Left ventricle myocardium inferior (tissue), 1 donor: ENCODE results near the gene INTU. TPM values are rescaled to one million over a fixed set of nuclear protein-coding genes. Genes with fewer than 3 reads are reported as not detected.

Experiments used
- DNase-seq: peaks from one replicate; pipeline ENCODE4 v3.0.0-alpha.2; 2020
- H3K27ac ChIP-seq: fragments of 200-600 bp; replicated peaks from 2 replicates; pipeline ENCODE4 v1.8.0; 2021
- H3K27me3 ChIP-seq: fragments of 200-600 bp; 2 replicates; pipeline ENCODE4 v1.8.0; 2021; ENCODE audit warnings: low read depth
- H3K36me3 ChIP-seq: fragments of 200-600 bp; 2 replicates; pipeline ENCODE4 v1.8.0; 2021
- H3K4me1 ChIP-seq: fragments of 200-600 bp; 2 replicates; pipeline ENCODE4 v1.8.0; 2021
- H3K4me3 ChIP-seq: fragments of 200-600 bp; 2 replicates; pipeline ENCODE4 v1.8.0; 2021; ENCODE audit warnings: mild to moderate bottlenecking, moderate library complexity
- H3K9me3 ChIP-seq: fragments of 200-600 bp; replicated peaks from 2 replicates; pipeline ENCODE4 v1.8.0; 2021
- intact Hi-C: fragments of 100-400 bp; cut with micrococcal nuclease; formaldehyde crosslinking; loops from one replicate; pipeline ENCODE4 v1.11.0; 2022
- total RNA-seq: library from RNA; stranded (reverse); fragmentation: NEBNext Ultra II Directional; extraction: Animal tissue kit (Norgen Biotek cat#: 25700); gene quantifications from one replicate; pipeline ENCODE4 v1.2.1, GENCODE V29; 2021
- TF ChIP-seq, protein P1 (sequence below): fragments of 200-600 bp; IDR thresholded peaks from 2 replicates; pipeline ENCODE4 v1.8.0; 2021; ENCODE audit warnings: antibody characterized with exemption, mild to moderate bottlenecking, borderline replicate concordance
- donor health status: DM: no; HTN: yes; CAD: no; lungs with severe emphysema.

The INTU gene
- total RNA-seq, 1 donor from 2014 or later, result 5.2 TPM

DNA sequence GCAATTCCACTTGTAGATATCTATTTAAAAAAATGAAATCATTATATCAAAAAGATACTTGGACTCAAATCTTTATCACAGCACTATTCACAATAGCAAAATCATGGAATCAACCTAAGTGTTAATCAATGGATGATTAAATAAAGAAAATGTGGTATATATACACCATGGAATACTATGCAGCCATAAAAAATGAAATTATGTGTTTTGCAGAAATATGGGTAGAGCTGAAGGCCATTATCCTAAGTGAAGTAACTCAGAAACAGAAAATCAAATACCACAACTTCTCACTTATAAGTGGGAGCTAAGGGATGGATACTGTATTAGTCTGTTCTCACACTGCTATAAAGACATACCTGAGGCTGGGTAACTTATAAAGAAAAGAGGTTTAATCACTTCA lies 14.3 kb upstream of the INTU start:
- intact Hi-C loops, result no loop called here
- peaks cover 99% of the 10 kb centered on the region for H3K27me3 ChIP-seq

DNA sequence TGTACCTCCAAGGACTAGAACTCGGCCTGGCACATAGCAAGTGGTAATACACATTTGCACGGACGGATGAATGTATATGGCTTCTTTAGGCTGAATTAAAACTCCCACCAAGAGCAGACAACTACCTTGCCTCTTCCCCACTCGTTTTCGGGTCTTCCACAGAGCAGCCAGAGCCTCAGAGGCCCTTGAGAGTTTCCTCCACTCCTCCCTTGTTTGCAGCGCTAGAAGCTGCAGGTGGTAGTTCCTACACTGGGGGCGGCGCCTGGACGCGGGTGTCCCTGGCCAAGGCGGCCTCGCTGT lies 10.2 kb upstream of the INTU start:
- Histone ChIP-seq H3K27me3 (peaks cover 85% of the 10 kb centered on the region), H3K4me3 (peak overlapping the region; percentile 69), H3K27ac (no peak overlapping the region), H3K4me1 (peaks cover 13% of the 10 kb centered on the region), H3K36me3 (no peaks in the 10 kb centered on the region), H3K9me3 (no peaks in the 10 kb centered on the region)
- no peak for DNase-seq
- TF ChIP-seq, protein P1, sequence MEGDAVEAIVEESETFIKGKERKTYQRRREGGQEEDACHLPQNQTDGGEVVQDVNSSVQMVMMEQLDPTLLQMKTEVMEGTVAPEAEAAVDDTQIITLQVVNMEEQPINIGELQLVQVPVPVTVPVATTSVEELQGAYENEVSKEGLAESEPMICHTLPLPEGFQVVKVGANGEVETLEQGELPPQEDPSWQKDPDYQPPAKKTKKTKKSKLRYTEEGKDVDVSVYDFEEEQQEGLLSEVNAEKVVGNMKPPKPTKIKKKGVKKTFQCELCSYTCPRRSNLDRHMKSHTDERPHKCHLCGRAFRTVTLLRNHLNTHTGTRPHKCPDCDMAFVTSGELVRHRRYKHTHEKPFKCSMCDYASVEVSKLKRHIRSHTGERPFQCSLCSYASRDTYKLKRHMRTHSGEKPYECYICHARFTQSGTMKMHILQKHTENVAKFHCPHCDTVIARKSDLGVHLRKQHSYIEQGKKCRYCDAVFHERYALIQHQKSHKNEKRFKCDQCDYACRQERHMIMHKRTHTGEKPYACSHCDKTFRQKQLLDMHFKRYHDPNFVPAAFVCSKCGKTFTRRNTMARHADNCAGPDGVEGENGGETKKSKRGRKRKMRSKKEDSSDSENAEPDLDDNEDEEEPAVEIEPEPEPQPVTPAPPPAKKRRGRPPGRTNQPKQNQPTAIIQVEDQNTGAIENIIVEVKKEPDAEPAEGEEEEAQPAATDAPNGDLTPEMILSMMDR, result no peak
- intact Hi-C loops, result no loop called here

More for the DNA sequence above, 14.3 kb upstream of the INTU start:
- H3K9me3 ChIP-seq, result no peaks in the 10 kb centered on the region
- peaks cover 11% of the 10 kb centered on the region for H3K4me1 ChIP-seq
- TF ChIP-seq, protein P1, result no peak
- no peaks in the 10 kb centered on the region for H3K36me3 ChIP-seq
- H3K27ac ChIP-seq, result no peak overlapping the region
- no peak overlapping the region for H3K4me3 ChIP-seq
- no peak for DNase-seq

DNA sequence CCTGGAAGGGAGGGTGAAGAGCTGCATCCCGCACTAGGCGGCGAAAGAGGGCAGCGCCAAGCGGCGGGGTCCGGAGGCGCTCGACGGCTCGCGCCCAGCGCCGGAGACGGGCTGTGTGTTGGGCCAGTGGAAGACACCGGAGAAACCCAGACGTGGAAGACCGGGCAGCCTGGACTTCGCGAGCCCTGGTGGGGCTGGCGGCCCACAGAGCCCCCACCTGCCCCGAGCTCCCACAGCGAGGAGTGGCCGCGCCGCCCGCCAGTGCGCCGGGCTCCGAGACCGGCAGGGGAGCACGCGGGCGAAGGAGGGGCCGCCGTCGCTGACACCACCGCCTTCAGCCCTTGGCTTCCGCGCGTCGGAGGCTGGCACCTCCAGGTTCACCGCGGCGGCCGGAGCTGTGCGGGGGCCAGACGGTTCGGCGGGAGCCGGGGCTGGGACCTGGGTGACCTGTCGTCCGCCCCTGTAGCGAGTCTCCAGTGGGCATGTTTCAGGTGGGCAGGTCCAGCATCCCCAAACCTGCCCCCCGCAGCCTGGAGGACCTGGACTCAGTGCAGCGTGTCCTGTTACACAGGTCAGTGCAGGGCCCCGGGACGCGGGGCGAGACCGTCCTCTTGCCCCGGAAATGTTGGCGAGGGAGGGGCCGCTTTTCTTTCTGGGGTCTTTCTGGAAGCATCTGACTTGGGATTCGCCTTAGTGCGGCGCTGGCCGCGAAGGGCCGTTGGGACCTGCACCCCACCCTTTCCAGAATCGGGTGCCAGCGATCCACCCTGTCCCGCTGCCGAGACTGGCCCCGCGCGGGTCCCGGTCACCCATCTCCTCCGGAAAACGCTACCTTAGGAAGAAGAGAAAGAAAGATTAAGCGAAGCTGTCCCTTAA lies 9.6 kb upstream of the INTU start:
- no peaks in the 10 kb centered on the region for H3K9me3 ChIP-seq
- H3K36me3 ChIP-seq, result no peaks in the 10 kb centered on the region
- H3K27ac ChIP-seq, result no peak overlapping the region
- peak; percentile 25 for DNase-seq
- intact Hi-C loops, result no loop called here
- H3K27me3 ChIP-seq, result peaks cover 85% of the 10 kb centered on the region
- peaks cover 13% of the 10 kb centered on the region for H3K4me1 ChIP-seq
- peak overlapping the region; percentile 69 for H3K4me3 ChIP-seq
- TF ChIP-seq, protein P1, result peak; percentile 23

DNA sequence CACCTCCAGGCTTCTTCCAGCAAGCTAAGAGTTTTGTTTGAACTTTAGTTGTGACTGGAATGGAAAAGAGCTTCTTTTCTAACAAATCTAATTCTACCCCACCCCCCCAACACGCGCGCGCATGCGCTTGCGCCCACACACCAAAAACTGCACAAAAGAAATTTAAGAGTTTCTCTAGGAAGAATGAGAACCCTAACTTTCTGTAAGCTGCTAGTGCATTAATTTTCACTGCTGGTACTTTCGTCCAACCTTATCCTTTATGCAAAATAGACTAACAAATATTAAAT lies 9.0 kb upstream of the INTU start:
- H3K9me3 ChIP-seq, result no peaks in the 10 kb centered on the region
- H3K27ac ChIP-seq, result no peak overlapping the region
- intact Hi-C loops, result no loop called here
- H3K27me3 ChIP-seq, result peaks cover 79% of the 10 kb centered on the region
- DNase-seq, result no peak
- TF ChIP-seq, protein P1, result no peak
- peaks cover 13% of the 10 kb centered on the region for H3K4me1 ChIP-seq
- no peaks in the 10 kb centered on the region for H3K36me3 ChIP-seq
- H3K4me3 ChIP-seq, result peak overlapping the region; percentile 69

DNA sequence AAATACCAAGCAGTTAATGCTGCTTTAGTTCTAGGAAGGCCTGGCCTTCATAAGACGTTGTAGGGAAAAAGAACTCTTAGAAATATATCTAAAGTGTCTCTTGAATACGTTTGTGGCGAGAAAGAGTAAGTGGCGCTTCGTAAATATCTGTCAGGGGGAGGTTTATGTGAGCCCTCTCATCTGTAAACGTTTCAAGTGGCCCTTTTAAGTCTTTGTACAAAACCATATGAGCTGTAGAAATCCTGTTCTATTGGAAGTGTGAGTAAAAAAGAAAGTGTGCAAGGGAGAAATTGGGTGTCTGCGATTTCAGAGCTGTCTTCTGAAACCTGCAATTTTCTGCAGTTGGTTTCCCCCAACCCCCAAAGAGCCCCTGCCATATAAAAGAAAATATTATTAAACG lies 8.6 kb upstream of the INTU start:
- intact Hi-C loops, result no loop called here
- H3K27me3 ChIP-seq, result peaks cover 75% of the 10 kb centered on the region

More for the DNA sequence above, 8.6 kb upstream of the INTU start:
- H3K36me3 ChIP-seq, result no peaks in the 10 kb centered on the region
- H3K9me3 ChIP-seq, result no peaks in the 10 kb centered on the region
- peaks cover 13% of the 10 kb centered on the region for H3K4me1 ChIP-seq
- TF ChIP-seq, protein P1, result no peak
- H3K4me3 ChIP-seq, result no peak overlapping the region
- DNase-seq, result no peak
- H3K27ac ChIP-seq, result no peak overlapping the region
